ENCODE results near the gene RANBP10.

The RANBP10 gene

DNA sequence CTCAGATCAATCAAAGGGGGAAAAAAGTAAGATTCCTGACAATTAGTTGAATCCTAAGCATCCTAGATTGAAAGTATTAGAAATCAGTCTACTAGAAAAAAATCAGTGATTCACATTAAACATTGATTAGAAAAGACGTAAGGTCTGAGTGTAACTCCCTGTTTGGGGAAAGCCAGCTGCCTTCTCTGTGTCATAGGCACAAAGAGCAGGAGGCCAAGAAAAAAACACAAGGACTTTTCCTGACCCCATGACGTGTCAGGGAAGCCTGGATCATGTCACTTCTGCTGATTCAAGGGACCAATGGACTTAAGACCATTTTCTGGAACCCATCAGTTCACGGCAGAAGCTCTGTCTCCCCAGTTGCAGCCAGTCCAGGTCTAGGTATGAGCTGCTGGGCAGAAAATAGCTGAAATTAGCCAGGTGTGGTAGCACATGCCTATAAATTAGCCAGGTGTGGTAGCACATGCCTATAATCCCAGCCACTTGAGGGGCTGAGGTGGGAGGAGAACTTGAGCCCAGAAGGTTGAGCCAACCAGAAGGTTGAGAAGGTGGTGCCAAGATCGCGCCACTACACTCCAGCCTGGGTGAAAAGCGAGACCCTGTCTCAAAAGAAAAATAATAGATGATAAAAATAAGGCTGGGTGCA, 35.9 kb downstream of the RANBP10 start:
- TF ChIP-seq CTCF (conservative IDR thresholded peaks at IDR 0.05; ENCODE audit: low read depth, low read length) = no peak
- no peak for DNase-seq (ENCODE audit: low read depth)
- no peak overlapping the region for H3K4me3 ChIP-seq (ENCODE audit: low read length)

GRCh38 chr16:67767953-67768352, 38.4 kb downstream of the RANBP10 start:
- TF ChIP-seq CTCF (conservative IDR thresholded peaks at IDR 0.05; ENCODE audit: low read depth, low read length) = no peak
- DNase-seq (ENCODE audit: low read depth) = peak; percentile 33
- no peak overlapping the region for H3K4me3 ChIP-seq (ENCODE audit: low read length)

DNA sequence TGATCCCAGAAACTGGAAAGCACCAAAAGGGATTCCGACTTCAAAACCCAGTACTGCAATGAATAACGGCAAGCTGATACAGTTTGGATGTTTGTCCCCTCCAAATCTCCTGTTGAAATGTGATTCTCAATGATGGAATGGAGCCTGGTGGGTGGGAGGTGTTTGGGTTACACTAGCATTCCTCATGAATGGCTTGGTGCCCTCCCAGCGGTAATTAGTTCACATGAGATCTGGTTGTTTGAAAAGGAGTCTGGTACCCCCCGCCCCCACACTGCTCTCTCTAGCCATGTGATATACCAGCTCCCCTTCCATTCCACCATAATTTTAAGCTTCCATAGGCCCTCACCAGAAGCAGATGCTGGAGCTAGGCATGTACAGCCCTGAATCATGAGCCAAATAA, 40.1 kb downstream of the RANBP10 start:
- TF ChIP-seq CTCF (conservative IDR thresholded peaks at IDR 0.05; ENCODE audit: low read depth, low read length) = no peak
- DNase-seq (ENCODE audit: low read depth) = no peak
- H3K4me3 ChIP-seq (ENCODE audit: low read length) = no peak overlapping the region

GRCh38 chr16:67764158-67764667, 42.1 kb downstream of the RANBP10 start:
- no peak for TF ChIP-seq CTCF (conservative IDR thresholded peaks at IDR 0.05; ENCODE audit: low read depth, low read length)
- no peak for DNase-seq (ENCODE audit: low read depth)
- no peak overlapping the region for H3K4me3 ChIP-seq (ENCODE audit: low read length)

- H3K4me3 ChIP-seq (ENCODE audit: low read length) = no peak overlapping the region
- no peak for DNase-seq (ENCODE audit: low read depth)
- no peak for TF ChIP-seq CTCF (conservative IDR thresholded peaks at IDR 0.05; ENCODE audit: low read depth, low read length)
These were observed 43.3 kb downstream of the RANBP10 start for GRCh38 chr16:67763066-67763465.

DNA sequence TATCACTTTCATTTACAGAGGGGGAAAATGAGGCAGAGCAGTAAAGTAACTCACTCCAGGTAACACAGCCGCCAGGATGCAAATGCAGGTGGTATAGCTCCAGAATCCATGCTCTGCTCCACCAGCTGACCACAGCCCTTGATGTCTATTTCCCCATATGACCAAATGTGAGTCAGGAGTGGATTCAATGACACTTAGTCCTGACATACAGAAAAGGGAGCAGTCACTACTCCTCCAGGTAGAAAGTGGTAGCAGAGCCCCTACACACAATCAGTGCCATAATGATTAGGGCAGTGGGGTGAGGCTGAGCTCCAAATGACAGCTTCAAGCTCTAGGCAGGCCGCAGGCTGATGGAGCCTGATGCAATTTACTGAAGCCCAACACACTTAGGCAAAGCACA, 44.0 kb downstream of the RANBP10 start:
- no peak for TF ChIP-seq CTCF (conservative IDR thresholded peaks at IDR 0.05; ENCODE audit: low read depth, low read length)
- no peak overlapping the region for H3K4me3 ChIP-seq (ENCODE audit: low read length)
- no peak for DNase-seq (ENCODE audit: low read depth)

DNA sequence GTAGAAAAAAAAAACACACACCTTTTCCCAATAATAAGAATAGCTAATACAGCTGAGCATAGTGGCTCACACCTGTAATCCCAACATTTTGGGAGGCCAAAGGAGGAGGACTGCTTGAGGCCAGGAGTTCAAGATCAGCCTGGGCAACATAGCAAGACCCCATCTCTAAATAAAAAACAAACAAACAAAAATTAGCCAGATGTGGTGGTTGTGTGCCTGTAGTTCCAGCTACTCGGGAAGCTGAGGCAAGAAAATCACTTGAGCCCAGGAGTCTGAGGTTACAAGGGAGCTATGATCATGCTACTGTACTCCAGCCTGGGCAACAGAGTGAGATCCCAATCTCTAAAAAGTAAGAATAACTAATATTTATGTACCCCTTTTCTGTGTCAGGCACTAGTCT, 44.4 kb downstream of the RANBP10 start:
- no peak for TF ChIP-seq CTCF (conservative IDR thresholded peaks at IDR 0.05; ENCODE audit: low read depth, low read length)
- no peak for DNase-seq (ENCODE audit: low read depth)
- H3K4me3 ChIP-seq (ENCODE audit: low read length) = no peak overlapping the region

Data from retinal pigment epithelial cell (primary cell).